Uterus (tissue), 2 donors: ENCODE measurements around the gene CRIM1.

ENCODE experiments used
- POLR2A ChIP-seq, 2 donors: fragments of 450-650 bp; IDR thresholded peaks; one replicate each; pipeline ENCODE4 v1.6.1; 2016; ENCODE audit warnings: antibody characterized with exemption in 2 of 2, mild to moderate bottlenecking in 1 of 2, moderate library complexity in 1 of 2
- TF ChIP-seq, protein P1 (sequence below), 4 experiments: fragments of 200-600 bp in 2 of 4; fragments of 450-650 bp in 2 of 4; sonication (generic) in 2 of 4; IDR thresholded peaks; one replicate each; pipeline ENCODE4 v1.5.1; 2016 to 2019; ENCODE audit warnings: antibody characterized with exemption in 4 of 4, mild to moderate bottlenecking in 2 of 4, moderate library complexity in 1 of 4

DNA sequence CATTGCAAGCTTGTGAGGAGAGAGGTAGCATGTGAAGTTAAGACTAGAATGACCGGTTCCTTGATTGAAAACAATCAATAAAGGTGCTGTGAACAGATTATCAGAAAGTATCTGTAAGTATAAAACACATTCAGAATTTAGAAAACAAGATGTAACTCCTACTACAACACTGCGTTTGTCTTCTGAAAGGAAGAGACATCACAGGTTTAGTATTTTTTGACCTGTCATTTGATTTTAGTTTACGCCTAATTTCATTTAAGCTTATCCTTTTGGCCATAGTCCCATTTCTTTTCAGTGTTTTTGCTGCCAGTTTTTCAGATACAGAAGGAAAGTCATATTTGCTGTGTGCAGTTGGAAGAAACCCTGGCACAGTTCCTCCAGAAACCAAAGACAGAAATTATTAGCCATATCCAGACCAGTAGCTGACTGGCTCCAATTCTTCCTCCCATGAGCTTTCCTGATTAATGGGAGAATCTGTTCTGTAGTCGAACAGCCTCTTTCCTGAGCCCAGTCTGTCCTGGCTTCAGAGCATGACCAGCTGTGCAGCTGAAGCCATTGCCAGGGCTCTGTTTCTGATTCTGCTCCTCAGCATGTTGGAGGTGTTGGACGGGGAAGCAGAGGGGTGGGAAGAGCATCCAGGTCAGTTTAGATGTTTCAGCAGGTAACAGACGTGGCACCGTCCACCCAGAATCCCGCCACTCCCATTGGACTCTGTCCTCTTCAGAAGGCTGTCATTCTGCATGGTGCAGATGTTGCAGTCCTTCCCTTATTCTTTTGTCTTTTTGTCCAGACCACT lies 61.0 kb downstream of the CRIM1 start:
- TF ChIP-seq POLR2A (IDR thresholded peaks at IDR 0.05), result no peak
- TF ChIP-seq, protein P1, sequence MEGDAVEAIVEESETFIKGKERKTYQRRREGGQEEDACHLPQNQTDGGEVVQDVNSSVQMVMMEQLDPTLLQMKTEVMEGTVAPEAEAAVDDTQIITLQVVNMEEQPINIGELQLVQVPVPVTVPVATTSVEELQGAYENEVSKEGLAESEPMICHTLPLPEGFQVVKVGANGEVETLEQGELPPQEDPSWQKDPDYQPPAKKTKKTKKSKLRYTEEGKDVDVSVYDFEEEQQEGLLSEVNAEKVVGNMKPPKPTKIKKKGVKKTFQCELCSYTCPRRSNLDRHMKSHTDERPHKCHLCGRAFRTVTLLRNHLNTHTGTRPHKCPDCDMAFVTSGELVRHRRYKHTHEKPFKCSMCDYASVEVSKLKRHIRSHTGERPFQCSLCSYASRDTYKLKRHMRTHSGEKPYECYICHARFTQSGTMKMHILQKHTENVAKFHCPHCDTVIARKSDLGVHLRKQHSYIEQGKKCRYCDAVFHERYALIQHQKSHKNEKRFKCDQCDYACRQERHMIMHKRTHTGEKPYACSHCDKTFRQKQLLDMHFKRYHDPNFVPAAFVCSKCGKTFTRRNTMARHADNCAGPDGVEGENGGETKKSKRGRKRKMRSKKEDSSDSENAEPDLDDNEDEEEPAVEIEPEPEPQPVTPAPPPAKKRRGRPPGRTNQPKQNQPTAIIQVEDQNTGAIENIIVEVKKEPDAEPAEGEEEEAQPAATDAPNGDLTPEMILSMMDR (IDR thresholded peaks at IDR 0.05), result no peak
